NCI-H82 treated with DMSO at 0.1 percent for 48 hours (cell line): ENCODE data around the gene FMNL2.
"Not testable (repeated sequence)": the region's sequence is repeated elsewhere in the genome, so short reads cannot be mapped to it uniquely, and the experiment has no call there.

ENCODE experiments used
- DNase-seq: peaks from one replicate; lab custom pipeline; 2025; ENCODE audit not compliant: unreplicated experiment; lab: John Stamatoyannopoulos, UW

The FMNL2 gene

DNA sequence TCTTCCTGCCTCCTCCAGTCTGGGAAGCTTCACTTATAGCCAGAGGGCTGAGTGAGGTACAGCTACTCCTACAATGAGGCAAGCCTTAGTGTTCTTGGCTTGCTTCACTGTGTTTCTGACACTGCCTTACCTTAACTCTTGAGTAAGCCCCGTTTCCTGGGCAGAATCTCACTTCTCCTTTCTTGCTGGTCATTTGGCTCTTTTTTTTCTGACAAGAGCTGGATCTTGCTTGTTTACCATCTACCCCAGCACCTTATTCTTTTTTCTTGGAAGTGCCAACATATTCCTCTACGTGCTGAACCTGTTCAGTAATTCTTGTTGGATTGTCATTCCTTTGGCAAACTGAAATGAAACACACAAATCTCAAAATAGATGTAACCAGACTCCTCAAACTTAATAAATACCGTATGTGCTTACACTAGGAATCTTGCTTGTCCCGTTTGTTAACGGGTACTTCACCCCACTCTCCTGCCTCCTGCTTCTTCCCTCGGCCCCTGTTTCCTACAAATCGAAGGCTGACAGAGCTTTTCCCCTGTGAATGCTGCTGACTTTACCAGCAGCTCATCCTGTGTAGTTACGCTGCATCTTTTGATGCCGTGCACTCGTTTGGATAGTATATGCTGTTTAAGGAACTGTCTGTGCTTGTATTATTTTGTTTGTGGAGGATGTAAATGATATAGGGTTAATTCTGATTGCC lies 132.2 kb downstream of the FMNL2 start:
- no peak for DNase-seq

DNA sequence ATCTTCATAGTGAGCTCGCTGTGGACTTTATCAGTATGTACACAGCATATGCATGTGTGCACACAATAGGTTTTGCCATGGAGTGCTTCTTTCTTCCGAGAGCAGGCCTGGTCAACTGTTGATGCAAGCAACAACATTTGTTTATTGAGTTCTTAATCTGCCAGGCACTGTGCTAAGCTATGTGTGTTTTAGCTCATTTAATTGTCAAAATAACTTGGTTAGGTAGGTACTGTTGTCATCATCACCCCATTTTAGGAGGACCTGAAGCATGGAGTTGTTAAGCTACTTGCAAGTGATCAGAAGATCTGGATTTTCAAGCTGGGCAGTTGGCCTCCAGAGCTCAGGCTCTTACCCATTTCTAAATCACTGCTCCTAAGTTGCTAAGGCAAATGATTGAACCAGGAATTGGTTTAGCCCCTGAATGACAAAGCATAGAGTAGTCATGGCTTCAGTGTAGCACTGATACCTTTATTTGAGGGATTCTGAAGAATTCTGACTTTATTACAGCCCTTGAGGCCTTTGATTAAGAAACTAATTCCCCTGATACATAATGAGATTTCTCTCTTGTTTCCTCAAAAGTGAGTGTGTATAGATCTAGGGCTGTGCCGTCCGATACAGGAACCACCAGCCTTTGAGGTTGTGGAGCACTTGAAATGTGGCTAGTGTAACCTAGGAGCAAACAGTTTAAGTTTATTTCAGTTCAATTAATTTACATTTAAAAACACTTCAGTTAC lies 132.9 kb downstream of the FMNL2 start:
- DNase-seq: no peak

DNA sequence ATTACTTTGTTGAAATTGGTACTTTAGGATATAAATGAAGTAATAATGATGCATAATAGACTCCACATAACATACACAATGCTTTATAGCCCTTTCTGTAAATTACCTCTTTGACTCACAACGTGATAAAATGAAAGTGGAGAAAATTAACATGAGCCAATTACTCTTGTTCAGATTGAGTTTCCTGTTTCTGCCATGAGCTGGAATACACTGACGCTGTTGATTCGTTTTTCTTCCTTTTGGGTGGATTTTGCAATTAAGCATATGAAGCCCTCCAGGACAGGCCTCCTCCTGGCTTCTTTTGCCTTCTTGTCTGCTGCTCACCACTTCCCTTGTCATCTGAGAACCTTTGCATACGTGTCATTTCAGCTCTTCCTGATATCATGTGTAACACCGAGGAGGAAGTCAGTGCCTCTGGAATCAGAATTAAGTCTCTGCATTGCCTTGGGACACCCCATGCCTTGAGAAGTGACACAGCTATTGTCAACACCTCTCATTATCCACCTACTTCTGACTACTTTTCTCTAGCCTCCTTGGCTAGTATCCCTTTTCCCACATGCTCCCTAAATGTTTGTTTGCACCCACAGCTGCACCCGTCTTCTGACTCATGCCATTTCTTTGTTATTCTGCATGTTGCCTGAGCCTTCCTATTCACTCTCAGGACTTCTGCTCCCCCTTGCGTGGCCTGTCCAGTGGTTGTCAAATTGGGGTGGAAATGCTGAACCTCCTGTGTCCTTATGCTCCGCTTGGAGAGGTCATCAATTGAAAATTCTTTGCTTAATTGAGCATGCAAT lies 134.1 kb downstream of the FMNL2 start:
- no peak for DNase-seq

DNA sequence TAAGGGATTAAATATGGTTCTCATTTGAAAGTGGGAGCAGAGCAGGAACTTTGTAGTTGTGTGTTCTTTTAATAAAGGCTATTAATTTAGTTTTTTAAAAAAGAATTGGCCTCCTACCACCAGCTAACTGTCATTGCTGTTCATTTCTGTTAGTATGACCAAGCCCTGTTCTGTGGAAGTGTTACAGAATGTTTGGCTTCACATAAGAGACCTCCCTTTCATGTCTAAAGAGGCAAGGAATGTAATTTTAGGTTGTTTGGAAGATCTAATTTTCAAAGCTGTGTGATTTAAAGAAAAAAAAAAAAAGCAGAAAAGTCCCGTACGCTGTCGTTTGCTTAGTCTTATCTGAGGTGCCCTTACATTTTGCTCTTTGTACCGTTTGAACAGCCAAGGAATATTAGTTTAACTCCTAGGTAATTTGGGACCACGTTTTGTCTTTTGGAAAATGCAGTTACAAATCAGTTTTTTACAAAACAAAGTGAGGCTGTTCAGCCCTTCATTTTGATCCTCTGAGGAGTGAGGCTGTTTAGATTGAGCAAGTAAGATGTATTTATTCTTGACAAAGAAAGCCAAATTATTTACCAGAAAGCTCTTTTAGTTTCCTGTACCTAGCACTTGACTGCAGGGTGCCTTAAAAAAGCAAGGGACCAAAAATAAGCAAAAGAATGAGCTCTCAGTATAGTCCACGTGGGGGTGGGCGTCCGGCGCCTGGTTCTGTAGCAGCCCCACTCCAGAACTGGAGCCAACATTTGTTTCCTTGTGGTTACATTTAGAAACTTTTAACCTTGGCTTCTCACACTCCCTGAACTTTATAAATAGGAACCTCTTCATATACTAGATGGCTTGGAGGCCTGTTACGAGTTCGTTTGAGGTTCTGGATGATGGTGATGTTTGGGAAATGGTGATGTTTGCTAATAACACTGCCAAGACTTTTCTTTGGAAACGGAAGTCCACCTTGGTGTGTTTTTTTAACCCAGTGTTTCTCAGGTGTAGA lies 136.2 kb downstream of the FMNL2 start:
- DNase-seq: no peak

DNA sequence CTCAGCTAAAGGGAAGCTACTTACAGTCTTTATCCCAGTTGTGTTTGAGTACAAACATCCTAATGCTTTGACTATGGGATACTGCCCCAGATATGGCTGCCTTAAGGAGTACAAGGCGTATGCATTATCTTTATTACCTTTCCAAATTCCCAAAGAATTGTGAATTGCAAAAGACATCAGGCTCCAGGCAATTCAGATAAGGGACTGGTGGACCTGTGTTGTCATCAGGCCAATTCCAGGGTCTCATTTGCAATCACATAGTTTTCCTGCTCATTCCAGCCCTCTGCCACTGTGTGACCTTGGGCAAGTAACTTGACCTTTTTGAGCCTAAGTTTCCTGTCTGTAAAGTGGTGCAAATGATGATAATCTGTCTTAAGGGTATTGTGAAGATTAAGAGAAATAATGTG lies 137.5 kb downstream of the FMNL2 start:
- DNase-seq: no peak

DNA sequence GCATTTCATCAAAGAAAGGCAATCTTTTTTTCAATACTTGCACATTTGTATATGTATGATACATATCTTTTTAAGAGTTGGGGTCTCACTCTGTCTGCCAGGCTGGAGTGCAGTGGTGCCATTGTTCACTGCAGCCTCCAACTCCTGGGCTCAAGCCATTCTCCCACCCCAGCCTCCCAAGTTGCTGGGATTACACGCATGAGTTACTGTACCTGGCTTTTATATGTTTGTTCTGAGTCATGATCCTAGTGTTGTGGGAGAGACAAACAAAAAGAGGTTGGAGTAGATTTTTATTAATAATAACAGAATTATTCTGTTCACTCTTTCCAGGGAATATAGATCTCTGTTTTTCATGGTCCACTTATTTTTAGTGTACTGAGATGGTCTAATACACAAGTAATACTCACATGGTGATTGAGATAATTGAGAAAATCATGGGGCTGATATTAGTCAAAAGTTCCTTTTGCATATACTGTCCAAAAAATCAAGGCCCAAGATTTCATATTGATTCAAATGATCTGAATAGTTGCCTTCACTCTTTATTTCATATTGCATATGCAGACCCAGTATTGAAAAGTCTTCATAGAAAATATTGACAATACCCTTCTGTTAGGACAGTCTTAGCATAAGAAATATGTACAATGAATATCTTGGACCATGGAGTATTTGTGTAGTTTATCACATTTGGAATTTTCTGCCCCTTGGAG lies 138.3 kb downstream of the FMNL2 start:
- DNase-seq: no peak

DNA sequence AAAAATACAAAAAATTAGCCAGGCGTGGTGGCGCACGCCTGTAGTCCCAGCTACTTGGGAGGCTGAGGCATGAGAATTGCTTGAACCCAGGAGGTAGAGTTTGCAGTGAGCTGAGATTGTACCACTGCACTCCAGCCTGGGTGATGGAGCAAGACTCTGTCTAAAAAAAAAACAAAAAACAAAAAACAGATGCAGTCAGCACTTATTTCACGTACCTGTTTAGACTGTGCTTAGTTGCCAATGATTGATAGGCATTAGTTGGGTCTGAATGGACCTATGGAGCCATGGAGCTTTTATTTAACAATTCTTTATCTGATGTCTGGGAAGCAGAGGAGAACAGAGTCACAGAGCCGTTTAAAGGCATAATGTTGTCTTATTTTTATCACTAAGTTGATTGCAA lies 139.5 kb downstream of the FMNL2 start:
- DNase-seq: not testable (repeated sequence)

DNA sequence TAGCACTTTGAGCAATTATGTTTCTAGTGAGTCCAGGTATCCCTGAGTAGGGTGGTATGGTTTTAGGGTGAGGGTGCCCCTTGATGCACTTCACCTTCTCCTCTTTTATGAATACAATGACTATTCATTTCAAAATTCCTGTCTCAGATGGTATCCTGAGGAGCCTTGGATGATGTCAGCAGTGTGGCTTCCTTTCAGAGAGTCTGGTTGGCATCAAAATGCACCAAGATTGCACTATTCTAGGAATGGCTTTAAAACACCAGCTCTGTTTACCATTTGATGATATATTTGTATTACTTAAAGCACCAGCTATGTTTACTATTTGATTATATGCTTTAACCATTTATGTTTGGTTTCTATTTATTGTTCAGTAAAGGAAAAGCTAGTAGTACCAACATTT lies 141.0 kb downstream of the FMNL2 start:
- DNase-seq: no peak

DNA sequence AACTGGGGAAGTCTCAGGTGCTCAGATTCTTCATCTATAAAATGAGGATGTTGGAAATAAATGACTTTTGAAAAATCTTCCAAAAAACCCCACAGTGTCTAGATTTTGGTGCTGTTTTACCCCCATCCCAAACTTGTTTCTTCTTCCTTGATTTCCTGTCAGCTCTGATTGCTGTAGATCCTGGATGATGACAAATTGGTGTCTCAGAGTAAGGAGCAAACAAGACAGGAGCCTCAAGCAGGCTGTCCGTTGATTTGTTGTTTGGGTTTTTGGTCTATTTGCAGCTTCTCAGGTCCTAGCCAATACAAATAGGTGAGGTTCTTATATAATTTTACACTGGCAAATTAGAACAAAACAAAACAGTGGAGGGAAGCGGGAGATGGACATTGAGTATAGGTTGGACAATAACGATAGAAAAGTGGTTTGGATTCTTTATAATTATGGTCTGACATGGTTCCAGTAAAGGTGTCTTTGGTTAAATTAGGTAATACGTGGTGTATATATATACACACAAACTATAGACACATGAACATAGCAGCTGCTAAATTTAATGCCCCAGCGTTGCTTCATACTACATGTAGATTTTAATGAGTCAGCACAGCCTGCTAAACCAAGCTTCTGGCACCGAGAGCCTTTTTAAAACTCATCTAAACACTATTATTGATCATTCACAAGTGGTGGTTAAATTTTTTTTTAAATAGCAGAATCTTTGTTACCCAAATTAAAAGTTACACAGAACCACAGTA lies 142.5 kb downstream of the FMNL2 start:
- no peak for DNase-seq

DNA sequence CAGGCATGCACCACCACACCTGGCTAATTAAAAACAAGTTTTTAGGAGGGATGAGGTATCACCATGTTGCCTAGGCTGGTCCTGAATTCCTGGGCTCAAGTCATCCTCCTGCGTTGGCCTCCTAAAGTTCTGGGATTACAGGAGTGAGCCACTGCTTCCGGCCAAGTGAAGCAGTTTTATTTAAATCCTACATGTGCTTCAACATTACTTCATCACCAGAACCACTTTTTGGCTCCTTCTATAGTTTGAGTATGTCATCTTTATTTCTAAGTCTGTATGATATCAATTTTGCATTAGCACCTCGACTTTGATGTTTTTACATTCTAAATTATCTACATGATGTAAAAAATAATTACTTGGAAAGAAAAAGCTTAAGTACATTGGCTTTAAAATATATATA lies 144.3 kb downstream of the FMNL2 start:
- DNase-seq: no peak

DNA sequence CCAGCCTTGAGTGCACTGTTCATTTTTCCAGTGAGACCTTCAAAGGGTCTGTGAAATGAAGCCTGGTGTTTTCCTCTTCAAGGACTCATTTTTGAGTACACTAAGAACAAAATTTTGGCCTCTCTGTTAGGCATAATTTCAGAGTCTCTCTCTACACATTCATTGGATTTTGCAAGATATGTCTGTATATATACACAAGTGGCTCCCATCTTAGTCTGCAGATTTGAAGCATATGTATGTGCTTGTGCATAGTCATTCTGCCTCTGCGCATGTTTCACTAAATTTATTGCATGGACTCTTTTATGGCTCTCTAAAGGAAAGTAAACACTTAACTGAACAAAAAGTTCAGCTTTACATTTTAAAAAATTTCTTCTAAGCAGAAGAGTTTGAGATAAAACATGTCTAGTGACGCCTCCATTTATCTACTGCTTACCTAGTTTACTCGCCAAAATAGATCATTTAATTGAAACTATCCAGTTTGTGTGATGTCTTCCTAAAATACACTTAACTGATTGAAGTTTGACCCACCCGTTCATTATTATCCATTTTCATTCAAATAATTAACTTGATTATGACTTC lies 145.9 kb downstream of the FMNL2 start:
- no peak for DNase-seq

DNA sequence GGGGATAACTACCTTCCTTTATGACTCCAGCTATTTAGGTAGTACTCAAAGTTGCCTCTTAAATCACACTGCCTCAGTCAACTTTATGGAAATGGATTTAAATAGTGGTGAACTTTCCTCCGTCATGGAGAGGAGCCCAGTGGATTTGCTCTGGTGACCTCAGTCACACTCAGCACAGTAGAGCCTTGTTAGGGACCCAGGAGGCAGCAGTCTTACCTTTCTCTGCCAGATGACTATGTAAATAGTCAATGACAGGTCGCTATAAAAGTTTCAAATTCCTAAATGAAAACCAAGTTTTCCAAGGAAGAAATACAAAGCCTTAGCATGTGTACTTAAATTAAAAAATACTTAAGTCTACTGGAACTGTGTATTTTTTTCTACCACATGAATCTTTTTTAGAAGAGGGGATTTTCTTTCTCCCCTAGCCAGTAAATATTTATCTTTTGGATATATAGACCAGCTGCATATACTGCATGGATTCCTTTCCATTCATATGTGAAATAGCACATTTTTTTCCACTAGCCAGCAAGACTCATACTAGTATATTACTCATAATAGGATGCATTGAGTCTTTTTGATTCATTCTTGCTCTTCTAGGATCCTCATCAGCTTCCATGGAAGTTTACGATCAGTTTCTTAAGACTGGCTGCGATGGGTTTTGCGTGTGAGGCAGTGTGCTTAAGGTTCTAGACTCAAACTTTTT lies 147.1 kb downstream of the FMNL2 start:
- DNase-seq: no peak

DNA sequence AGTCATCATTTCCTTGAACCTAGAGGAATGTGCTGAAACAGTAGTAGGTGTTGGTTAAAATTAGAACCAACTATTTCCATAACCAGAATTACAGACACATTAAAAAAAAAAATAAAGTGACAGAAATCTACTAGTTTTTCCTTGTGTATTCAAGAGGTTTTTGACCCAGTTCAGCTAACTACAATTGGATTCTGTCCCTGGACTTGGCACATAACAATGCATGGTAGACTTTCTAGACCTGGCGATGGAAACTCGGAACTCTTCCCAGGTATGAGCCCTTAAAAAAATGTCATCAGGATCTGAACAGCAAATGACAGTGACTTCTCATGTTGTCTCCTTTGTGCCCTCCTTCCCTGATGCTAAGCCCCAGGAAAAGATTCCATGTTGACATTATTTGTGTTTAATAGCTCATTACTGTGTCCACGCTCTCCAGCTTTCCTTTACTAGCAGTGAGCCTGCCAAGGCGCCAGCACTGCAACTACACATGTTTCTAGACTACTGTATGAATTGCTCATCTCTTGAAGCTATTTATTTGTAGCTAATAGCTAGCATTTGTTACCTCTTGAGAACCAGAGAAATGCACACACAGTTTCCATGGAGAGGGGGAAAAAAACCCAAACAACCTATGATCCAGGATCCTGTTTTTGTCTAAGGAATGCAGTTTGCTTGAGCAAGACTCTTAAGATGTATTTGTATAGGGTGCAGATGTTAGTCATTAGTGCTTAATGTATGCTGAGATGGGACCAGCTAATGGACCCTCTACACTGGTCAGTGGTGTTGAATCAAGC lies 148.5 kb downstream of the FMNL2 start:
- no peak for DNase-seq

DNA sequence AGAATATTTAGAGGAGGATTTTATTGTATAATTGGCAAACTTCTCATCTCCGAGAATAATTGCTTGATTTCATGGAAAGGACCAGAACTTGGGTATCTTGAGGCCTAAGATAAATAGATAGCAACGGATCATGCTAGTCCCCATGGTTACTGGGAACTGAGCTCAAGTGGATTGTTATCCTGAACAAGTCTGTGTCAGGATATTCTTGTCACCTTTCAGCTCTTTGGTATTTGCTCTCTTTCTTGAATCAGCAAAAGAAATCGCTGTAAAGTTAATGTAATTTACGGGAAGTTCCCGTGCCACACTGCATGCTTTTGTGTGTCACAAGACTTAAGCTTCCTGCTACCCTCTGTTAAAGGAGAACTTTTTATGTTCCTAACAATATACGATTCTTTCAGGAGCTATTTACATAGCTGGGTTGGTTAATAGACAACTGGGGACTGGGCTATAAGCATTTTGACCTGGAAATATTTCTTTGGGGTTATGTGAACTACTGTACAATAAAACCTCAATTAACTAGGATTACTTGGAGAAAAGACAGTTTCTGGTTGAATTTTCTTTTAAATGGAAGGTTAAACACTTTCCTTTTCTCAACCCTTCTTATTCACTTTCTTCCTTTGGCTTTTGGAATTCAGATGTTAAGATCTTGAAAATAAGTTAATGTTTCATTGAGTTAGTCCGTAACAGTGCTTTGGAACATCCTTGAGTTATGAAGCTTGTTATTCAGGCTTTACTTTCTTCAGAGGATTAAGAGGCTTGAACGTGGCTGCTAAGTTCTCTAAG lies 151.2 kb downstream of the FMNL2 start:
- no peak for DNase-seq

DNA sequence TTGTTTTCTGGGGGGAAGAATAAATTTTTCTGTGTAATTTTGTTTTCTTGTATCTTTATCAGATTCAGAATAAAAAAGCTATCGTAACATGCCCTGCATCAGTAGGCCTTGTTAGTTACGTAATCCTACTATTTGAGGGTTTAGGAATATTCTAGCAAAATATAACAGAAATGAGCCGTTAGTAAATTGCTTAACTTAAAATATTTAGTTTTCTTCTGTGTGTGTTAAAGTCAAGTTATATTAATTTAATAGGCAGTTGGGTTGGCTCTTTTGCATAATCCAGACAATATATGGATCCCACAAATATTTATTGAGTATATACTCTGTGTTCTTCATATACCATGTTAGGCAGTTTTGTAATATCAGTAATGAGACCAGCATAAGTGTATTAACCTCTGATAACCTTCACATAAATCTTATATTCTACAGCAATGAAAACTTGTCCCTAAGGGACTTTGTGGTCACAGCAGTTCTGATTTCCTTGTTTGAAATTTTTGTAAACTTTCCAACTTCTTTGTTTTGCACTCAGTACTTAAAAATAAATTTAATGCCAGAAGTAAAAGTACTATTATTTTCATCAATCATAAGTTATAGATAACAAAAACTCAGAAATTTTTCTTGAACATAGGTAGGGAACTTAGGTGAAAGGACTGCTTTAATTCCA lies 151.9 kb downstream of the FMNL2 start:
- no peak for DNase-seq

DNA sequence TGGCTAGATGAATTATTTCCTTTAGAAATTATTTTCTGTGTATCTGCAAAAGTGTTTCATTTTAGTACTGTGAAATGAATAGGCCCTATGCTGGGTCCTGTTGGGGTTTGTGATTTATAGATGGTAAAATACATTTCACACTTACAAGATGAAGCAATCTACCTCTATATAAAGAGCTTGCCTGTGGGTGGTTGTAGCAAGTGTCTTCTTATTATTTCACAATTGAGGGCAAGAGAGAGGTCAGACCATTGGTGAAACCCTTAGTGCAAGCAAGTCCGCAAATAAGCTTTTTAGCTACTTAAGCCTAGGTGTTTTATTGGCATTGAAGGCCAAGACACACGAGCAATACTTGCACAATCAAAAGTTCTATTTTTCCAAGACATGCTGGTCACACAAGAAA lies 153.1 kb downstream of the FMNL2 start:
- DNase-seq: no peak
